NCI-H1436 (cell line): ENCODE results near the gene SLX9.
A peak's percentile ranks its signal among the peaks of the same experiment; 100 is the strongest.

Source experiments
- DNase-seq: peaks from one replicate; lab custom pipeline; 2025; lab: John Stamatoyannopoulos, UW

The SLX9 gene

GRCh38 chr21:44939532-44940115 lies at the start of gene SLX9:
Gene SLX9 (plus strand): TSS chr21:44940029. CDS start chr21:44940058, 29 bp downstream.
- peak; percentile 74 for DNase-seq

GRCh38 chr21:44890338-44890931 lies 49.4 kb upstream of the SLX9 start:
- DNase-seq = no peak

- no peak for DNase-seq
Observed at GRCh38 chr21:44890961-44891541, 48.8 kb upstream of the SLX9 start.

- no peak for DNase-seq
Observed at GRCh38 chr21:44891631-44892031, 48.2 kb upstream of the SLX9 start.

GRCh38 chr21:44892095-44892494 lies 47.7 kb upstream of the SLX9 start:
- DNase-seq = no peak

GRCh38 chr21:44892536-44893277 lies 47.1 kb upstream of the SLX9 start:
- no peak for DNase-seq

- DNase-seq = no peak
Observed at GRCh38 chr21:44893278-44893556, 46.6 kb upstream of the SLX9 start.

- no peak for DNase-seq
Observed at GRCh38 chr21:44893948-44894656, 45.7 kb upstream of the SLX9 start.

GRCh38 chr21:44894687-44895302 lies 45.0 kb upstream of the SLX9 start:
- no peak for DNase-seq

GRCh38 chr21:44895859-44896258 lies 44.0 kb upstream of the SLX9 start:
- DNase-seq = no peak

- DNase-seq = no peak
Observed at GRCh38 chr21:44896561-44897286, 43.1 kb upstream of the SLX9 start.

- DNase-seq = no peak
Observed at GRCh38 chr21:44897326-44898010, 42.4 kb upstream of the SLX9 start.

GRCh38 chr21:44898011-44898488 lies 41.8 kb upstream of the SLX9 start:
- no peak for DNase-seq

GRCh38 chr21:44898851-44899767 lies 40.7 kb upstream of the SLX9 start:
- DNase-seq = no peak

- DNase-seq = no peak
Observed at GRCh38 chr21:44899768-44900558, 39.9 kb upstream of the SLX9 start.

- DNase-seq = no peak
Observed at GRCh38 chr21:44900559-44901251, 39.1 kb upstream of the SLX9 start.

- no peak for DNase-seq
Observed at GRCh38 chr21:44901391-44902074, 38.3 kb upstream of the SLX9 start.
